HEK293 (cell line): ENCODE measurements around the gene MUSTN1.

Source experiments
- CTCF ChIA-PET: fragments of 350-600 bp; formaldehyde crosslinking; extraction: SDS; loops from one replicate; lab custom pipeline; 2021; ENCODE audit warnings: antibody characterized with exemption; lab: Yijun Ruan, JAX
- POLR2A ChIA-PET: fragments of 300-600 bp; formaldehyde crosslinking; extraction: SDS; loops from one replicate; lab custom pipeline; 2020; ENCODE audit warnings: antibody characterized with exemption, inconsistent platforms; lab: Yijun Ruan, JAX
- H3K27ac ChIP-seq: fragments of 200-500 bp; sonication (Bioruptor generic); 2 replicates; pipeline ENCODE4 v1.5.1; 2014; ENCODE audit warnings: low read depth, low read length, control low read depth, inconsistent platforms; ENCODE audit errors: extremely low read depth
- H3K36me3 ChIP-seq, 2 experiments: fragments of 200-500 bp in 1 of 2; sonication (Bioruptor generic) in 1 of 2; 1 replicate in 1 of 2; 2 replicates in 1 of 2; pipeline ENCODE4 v1.5.1; 2014 to 2017; ENCODE audit warnings: inconsistent platforms in 2 of 2, low read length in 2 of 2; ENCODE audit not compliant: control insufficient read depth in 2 of 2, insufficient read depth in 1 of 2
- H3K4me1 ChIP-seq: fragments of 200-500 bp; sonication (Bioruptor generic); 2 replicates; pipeline ENCODE4 v1.5.1; 2014; ENCODE audit warnings: mild to moderate bottlenecking, low read length, inconsistent platforms; ENCODE audit not compliant: control insufficient read depth, insufficient read depth
- H3K4me3 ChIP-seq: 2 replicates; pipeline ENCODE4 v1.5.1; 2011; ENCODE audit warnings: low read depth, mild to moderate bottlenecking, control low read depth, low read length, moderate library complexity
- H3K9me3 ChIP-seq: fragments of 200-500 bp; sonication (Bioruptor generic); 2 replicates; pipeline ENCODE4 v1.5.1; 2014; ENCODE audit warnings: low read depth, low read length, inconsistent platforms; ENCODE audit not compliant: control insufficient read depth, insufficient read depth
- GLI4 ChIP-seq: fragments of 450-650 bp; formaldehyde crosslinking; IDR thresholded peaks from 2 replicates; pipeline ENCODE4 v1.5.1; 2016; ENCODE audit warnings: missing biosample characterization, missing genetic modification characterization
- HIC1 ChIP-seq: fragments of 450-650 bp; formaldehyde crosslinking; IDR thresholded peaks from 2 replicates; pipeline ENCODE4 v1.5.1; 2016; ENCODE audit warnings: missing biosample characterization, missing genetic modification characterization
- SETDB1 ChIP-seq: IDR thresholded peaks from one replicate; pipeline ENCODE4 v1.6.1; 2017; ENCODE audit warnings: mild to moderate bottlenecking, low read length, moderate library complexity, mixed read lengths; ENCODE audit not compliant: insufficient read length
- ZBTB1 ChIP-seq: fragments of 450-650 bp; formaldehyde crosslinking; IDR thresholded peaks from 2 replicates; pipeline ENCODE4 v1.5.1; 2016; ENCODE audit warnings: missing biosample characterization, missing genetic modification characterization
- ZFP37 ChIP-seq: fragments of 450-650 bp; formaldehyde crosslinking; IDR thresholded peaks from 2 replicates; pipeline ENCODE4 v1.5.1; 2016; ENCODE audit warnings: missing biosample characterization, missing genetic modification characterization
- ZNF292 ChIP-seq: fragments of 450-650 bp; formaldehyde crosslinking; IDR thresholded peaks from 2 replicates; pipeline ENCODE4 v1.5.1; 2016; ENCODE audit warnings: low read depth, missing biosample characterization, missing genetic modification characterization, borderline replicate concordance
- ZNF341 ChIP-seq: fragments of 450-650 bp; formaldehyde crosslinking; IDR thresholded peaks from 2 replicates; pipeline ENCODE4; 2016; ENCODE audit warnings: low read depth, missing biosample characterization, missing genetic modification characterization
- ZNF362 ChIP-seq: fragments of 450-650 bp; formaldehyde crosslinking; IDR thresholded peaks from 2 replicates; pipeline ENCODE4 v1.5.1; 2016; ENCODE audit warnings: missing biosample characterization, missing genetic modification characterization
- ZNF426 ChIP-seq: fragments of 450-650 bp; formaldehyde crosslinking; IDR thresholded peaks from 2 replicates; pipeline ENCODE4 v1.5.1; 2017; ENCODE audit warnings: missing biosample characterization, missing genetic modification characterization, mild to moderate bottlenecking, inconsistent platforms, moderate library complexity
- ZNF433 ChIP-seq: fragments of 450-650 bp; formaldehyde crosslinking; IDR thresholded peaks from 2 replicates; pipeline ENCODE4 v1.5.1; 2016; ENCODE audit warnings: missing biosample characterization, missing genetic modification characterization, low read depth
- ZNF473 ChIP-seq: fragments of 450-650 bp; formaldehyde crosslinking; IDR thresholded peaks from 2 replicates; pipeline ENCODE4 v1.5.1; 2017; ENCODE audit warnings: missing biosample characterization, missing genetic modification characterization
- ZNF521 ChIP-seq: fragments of 450-650 bp; formaldehyde crosslinking; IDR thresholded peaks from 2 replicates; pipeline ENCODE4 v1.5.1; 2017; ENCODE audit warnings: missing biosample characterization, mild to moderate bottlenecking, missing genetic modification characterization
- ZNF548 ChIP-seq: fragments of 450-650 bp; formaldehyde crosslinking; IDR thresholded peaks from 2 replicates; pipeline ENCODE4 v1.5.1; 2016; ENCODE audit warnings: missing biosample characterization, missing genetic modification characterization
- ZNF571 ChIP-seq: fragments of 450-650 bp; formaldehyde crosslinking; IDR thresholded peaks from 2 replicates; pipeline ENCODE4 v1.5.0; 2017; ENCODE audit warnings: missing biosample characterization, missing genetic modification characterization
- ZNF600 ChIP-seq: fragments of 450-650 bp; formaldehyde crosslinking; IDR thresholded peaks from 2 replicates; pipeline ENCODE4 v1.5.1; 2016; ENCODE audit warnings: missing biosample characterization, missing genetic modification characterization
- ZNF624 ChIP-seq: fragments of 450-650 bp; formaldehyde crosslinking; IDR thresholded peaks from 2 replicates; pipeline ENCODE4 v1.5.1; 2017; ENCODE audit warnings: missing biosample characterization, missing genetic modification characterization
- ZNF664 ChIP-seq: fragments of 450-650 bp; formaldehyde crosslinking; IDR thresholded peaks from 2 replicates; pipeline ENCODE4 v1.5.1; 2016; ENCODE audit warnings: missing biosample characterization, missing genetic modification characterization
- ZNF707 ChIP-seq: fragments of 450-650 bp; formaldehyde crosslinking; IDR thresholded peaks from 2 replicates; pipeline ENCODE4 v1.5.1; 2016; ENCODE audit warnings: missing biosample characterization, missing genetic modification characterization
- ZNF777 ChIP-seq: fragments of 450-650 bp; formaldehyde crosslinking; IDR thresholded peaks from 2 replicates; pipeline ENCODE4 v1.5.1; 2017; ENCODE audit warnings: missing biosample characterization, missing genetic modification characterization, borderline replicate concordance
- ZNF791 ChIP-seq: fragments of 450-650 bp; formaldehyde crosslinking; IDR thresholded peaks from 2 replicates; pipeline ENCODE4 v1.5.1; 2016; ENCODE audit warnings: missing biosample characterization, missing genetic modification characterization
- ZNF792 ChIP-seq: fragments of 450-650 bp; formaldehyde crosslinking; IDR thresholded peaks from 2 replicates; pipeline ENCODE4 v1.5.1; 2016; ENCODE audit warnings: missing biosample characterization, missing genetic modification characterization
- ZNF837 ChIP-seq: fragments of 450-650 bp; formaldehyde crosslinking; IDR thresholded peaks from 2 replicates; pipeline ENCODE4 v1.5.1; 2016; ENCODE audit warnings: missing biosample characterization, missing genetic modification characterization
- ZXDB ChIP-seq: fragments of 450-650 bp; formaldehyde crosslinking; IDR thresholded peaks from 2 replicates; pipeline ENCODE4 v1.5.1; 2016; ENCODE audit warnings: missing biosample characterization, missing genetic modification characterization
- TF ChIP-seq, protein P1 (sequence below): fragments of 450-650 bp; formaldehyde crosslinking; IDR thresholded peaks from 2 replicates; pipeline ENCODE4 v1.5.1; 2016; ENCODE audit warnings: missing biosample characterization, missing genetic modification characterization, borderline replicate concordance
- TF ChIP-seq, protein P2 (sequence below): fragments of 450-650 bp; formaldehyde crosslinking; IDR thresholded peaks from 2 replicates; pipeline ENCODE4 v1.5.0; 2017; ENCODE audit warnings: missing biosample characterization, missing genetic modification characterization, borderline replicate concordance

Gene MUSTN1

GRCh38 chr3:52788890-52789745 is 45.7 kb downstream of the MUSTN1 start:
- Histone ChIP-seq H3K36me3 (no peaks in the 10 kb centered on the region), H3K4me3 (no peak overlapping the region), H3K4me1 (no peaks in the 10 kb centered on the region), H3K27ac (no peak overlapping the region)
- CTCF ChIA-PET: interaction anchor here (1.5 kb wide), 1 partner anchor 10 kb away, joined by 5 read pairs; no protein-coding TSS in a partner anchor
- POLR2A ChIA-PET: no interaction called here
- TF ChIP-seq ZNF548 (tag by site-specific recombination) (no peak), ZNF292 (no peak), ZNF624 (no peak), ZNF792 (tag by site-specific recombination) (no peak), ZNF521 (tag by site-specific recombination) (no peak), ZNF571 (tag by site-specific recombination) (no peak), ZXDB (no peak), ZNF791 (tag by site-specific recombination) (no peak), SETDB1 (no peak), ZFP37 (no peak), ZNF707 (tag by site-specific recombination) (no peak), ZBTB1 (tag by site-specific recombination) (no peak), GLI4 (tag by site-specific recombination) (no peak)
- TF ChIP-seq, protein P1, sequence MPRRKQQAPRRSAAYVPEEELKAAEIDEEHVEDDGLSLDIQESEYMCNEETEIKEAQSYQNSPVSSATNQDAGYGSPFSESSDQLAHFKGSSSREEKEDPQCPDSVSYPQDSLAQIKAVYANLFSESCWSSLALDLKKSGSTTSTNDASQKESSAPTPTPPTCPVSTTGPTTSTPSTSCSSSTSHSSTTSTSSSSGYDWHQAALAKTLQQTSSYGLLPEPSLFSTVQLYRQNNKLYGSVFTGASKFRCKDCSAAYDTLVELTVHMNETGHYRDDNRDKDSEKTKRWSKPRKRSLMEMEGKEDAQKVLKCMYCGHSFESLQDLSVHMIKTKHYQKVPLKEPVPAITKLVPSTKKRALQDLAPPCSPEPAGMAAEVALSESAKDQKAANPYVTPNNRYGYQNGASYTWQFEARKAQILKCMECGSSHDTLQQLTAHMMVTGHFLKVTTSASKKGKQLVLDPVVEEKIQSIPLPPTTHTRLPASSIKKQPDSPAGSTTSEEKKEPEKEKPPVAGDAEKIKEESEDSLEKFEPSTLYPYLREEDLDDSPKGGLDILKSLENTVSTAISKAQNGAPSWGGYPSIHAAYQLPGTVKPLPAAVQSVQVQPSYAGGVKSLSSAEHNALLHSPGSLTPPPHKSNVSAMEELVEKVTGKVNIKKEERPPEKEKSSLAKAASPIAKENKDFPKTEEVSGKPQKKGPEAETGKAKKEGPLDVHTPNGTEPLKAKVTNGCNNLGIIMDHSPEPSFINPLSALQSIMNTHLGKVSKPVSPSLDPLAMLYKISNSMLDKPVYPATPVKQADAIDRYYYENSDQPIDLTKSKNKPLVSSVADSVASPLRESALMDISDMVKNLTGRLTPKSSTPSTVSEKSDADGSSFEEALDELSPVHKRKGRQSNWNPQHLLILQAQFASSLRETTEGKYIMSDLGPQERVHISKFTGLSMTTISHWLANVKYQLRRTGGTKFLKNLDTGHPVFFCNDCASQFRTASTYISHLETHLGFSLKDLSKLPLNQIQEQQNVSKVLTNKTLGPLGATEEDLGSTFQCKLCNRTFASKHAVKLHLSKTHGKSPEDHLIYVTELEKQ (tag by site-specific recombination): no peak
- TF ChIP-seq, all 188 proteins: peak for 0
- H3K9me3 ChIP-seq: no peaks in the 10 kb centered on the region

DNA sequence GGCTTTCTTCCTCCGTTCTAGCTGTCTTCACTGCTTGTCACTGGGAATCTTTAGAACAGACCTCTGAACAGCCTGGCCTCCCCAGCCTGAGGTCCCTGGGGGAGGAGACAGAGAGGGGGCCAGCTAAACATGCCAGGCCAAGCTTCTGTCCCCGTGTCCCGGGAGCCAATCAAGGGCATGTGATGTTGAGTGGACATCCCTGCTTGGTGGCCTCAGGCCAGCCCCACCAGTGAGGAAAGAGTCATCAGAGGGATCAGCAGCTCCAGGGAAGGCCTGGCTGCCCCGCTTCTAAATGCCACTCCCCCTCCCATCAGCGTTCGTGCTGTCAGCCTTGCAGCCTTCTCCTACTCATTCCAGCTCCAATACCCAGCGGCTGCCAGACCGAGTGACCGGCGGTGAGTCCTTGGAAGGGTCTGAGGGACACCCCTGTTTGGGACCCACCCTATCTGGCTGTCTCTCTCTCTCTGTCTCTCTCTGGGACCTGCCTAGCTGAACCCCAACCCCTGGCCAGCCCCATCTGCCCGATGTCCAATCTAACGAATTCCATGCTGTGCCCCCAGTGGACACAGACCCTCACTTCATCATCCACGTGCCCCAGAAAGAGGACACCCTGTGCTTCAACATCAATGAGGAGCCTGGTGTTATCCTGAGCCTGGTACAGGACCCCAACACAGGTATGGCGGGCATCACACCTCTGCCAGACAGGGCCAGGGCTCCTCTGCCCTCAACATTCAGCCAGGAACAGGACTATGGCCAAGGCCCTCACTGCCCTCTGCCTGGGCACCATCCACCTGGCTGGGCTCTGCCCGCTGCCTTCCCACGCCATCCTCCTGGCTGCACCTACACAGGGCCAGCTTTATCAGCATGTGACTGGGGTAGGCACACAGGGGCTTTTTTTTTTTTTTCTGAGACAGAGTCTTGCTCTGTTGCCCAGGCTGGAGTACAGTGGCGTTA is 46.9 kb downstream of the MUSTN1 start:
- POLR2A ChIA-PET: no interaction called here
- no peak overlapping the region for H3K4me3 ChIP-seq
- no peak overlapping the region for H3K27ac ChIP-seq
- H3K36me3 ChIP-seq: no peaks in the 10 kb centered on the region
- H3K4me1 ChIP-seq: no peaks in the 10 kb centered on the region
- CTCF ChIA-PET: no interaction called here
- no peaks in the 10 kb centered on the region for H3K9me3 ChIP-seq
- TF ChIP-seq ZNF600 (tag by site-specific recombination) (no peak), ZNF664 (no peak), ZNF777 (tag by site-specific recombination) (no peak), ZNF473 (tag by site-specific recombination) (no peak), ZNF837 (no peak), ZNF433 (tag by site-specific recombination) (no peak), ZNF341 (no peak), ZNF362 (tag by site-specific recombination) (no peak), HIC1 (tag by site-specific recombination) (no peak), ZNF426 (tag by site-specific recombination) (no peak)
- TF ChIP-seq, protein P2, sequence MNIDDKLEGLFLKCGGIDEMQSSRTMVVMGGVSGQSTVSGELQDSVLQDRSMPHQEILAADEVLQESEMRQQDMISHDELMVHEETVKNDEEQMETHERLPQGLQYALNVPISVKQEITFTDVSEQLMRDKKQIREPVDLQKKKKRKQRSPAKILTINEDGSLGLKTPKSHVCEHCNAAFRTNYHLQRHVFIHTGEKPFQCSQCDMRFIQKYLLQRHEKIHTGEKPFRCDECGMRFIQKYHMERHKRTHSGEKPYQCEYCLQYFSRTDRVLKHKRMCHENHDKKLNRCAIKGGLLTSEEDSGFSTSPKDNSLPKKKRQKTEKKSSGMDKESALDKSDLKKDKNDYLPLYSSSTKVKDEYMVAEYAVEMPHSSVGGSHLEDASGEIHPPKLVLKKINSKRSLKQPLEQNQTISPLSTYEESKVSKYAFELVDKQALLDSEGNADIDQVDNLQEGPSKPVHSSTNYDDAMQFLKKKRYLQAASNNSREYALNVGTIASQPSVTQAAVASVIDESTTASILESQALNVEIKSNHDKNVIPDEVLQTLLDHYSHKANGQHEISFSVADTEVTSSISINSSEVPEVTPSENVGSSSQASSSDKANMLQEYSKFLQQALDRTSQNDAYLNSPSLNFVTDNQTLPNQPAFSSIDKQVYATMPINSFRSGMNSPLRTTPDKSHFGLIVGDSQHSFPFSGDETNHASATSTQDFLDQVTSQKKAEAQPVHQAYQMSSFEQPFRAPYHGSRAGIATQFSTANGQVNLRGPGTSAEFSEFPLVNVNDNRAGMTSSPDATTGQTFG: no peak
